Stimulated activated CD4-positive, alpha-beta T cell treated with anti-CD3 and anti-CD28 coated beads, Interleukin-15, amount 100 ng/mL, for 48 hours (primary cell): ENCODE measurements around the gene LDB2.

Experiments
- DNase-seq, 2 donors: peaks; one replicate each; pipeline ENCODE4 v3.0.0-alpha.2; 2020; ENCODE audit warnings: low read depth in 2 of 2

Gene LDB2

DNA sequence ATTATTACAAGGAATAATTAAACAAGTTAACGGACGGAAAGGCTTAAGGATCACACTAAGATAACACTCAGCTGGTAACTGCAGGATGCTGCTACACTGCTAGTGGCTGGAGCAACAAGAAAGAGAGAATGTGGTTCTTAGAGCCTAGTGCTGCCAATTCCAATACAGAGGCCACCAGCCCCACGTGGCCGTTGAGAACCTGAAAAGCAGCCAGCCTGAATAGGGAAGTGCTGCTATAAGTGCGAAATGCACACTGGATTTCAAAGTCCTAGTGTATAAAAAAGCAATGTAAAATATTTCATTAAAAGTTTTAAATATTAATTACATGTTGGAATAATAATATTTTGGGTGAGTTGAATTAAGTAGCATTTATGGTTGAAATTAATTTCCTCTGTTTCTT, 414.9 kb downstream of the LDB2 start:
- DNase-seq: no peak

DNA sequence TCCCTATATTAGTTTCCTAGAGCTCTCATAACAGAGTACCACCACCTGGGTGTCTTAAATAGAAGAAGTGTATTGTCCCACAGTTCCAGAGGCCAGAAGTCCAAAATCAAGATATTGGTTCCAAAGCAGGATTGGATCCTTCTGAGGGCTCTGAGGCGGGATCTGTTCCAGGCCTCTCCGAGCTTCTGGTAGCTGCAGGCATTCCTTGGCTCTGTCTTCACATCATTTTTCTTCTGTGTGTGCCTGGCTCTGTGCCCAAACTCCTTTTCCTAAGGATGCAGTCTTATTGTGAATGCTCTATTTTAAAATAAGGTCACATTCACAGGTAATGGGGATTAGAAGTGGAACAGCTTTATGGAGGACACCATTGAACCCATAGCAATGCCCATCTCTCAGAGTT, 418.4 kb downstream of the LDB2 start:
- no peak for DNase-seq

DNA sequence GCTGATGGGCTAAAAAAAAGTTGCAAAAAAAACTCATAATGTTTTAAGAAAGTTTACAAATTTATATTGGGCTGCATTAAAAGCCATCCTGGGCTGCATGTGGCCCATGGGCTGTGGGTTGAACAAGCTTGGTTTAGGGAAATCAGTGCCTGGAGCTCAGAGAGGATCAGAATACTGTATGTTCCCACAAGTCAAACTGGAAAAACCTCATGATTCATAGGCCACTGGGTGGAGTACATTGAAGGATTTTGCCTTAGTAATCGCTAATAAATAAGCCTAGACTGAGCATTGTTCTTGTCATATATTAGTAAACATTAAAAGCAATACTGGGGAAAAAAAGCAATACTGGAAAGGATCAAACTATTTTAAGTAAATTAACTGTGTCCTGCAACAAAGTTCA, 425.9 kb downstream of the LDB2 start:
- no peak for DNase-seq

DNA sequence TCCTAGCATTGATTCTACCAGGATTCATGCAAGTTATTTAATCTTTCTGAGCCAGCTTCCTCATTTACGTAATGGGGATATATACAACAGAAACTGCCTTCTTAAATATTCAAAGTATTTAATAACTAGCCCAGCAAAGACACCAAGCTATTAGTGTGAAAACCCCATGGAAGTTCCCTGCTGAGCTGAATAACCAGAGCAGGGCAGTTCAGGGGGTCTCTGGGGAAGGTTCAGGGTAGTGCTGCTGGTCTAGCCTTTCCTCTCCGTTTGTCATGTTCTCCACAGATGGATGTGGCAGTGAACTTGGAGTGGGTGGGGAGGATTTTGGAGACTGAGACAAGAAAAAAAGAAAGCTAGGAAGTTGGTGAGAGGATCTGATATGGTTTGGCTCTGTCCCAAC, 431.4 kb downstream of the LDB2 start:
- DNase-seq: no peak

DNA sequence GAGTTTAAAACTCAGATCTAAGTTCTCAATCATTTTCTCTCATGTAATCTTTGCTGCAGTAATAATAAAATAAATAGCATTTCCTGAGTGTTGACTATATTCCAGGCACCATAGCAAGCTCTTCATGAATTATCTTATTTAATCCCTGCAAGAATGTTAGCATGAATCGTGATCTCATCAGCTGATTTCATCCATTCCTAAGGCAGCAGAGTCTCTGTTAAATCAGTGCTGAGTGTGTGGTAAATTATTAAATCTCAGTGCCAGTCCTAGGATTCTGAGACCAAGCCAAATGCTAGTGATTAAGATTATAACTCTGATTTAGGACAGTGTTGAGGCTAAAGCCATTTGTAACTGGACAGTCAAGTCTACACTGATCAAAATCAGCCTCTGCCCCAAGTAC, 431.9 kb downstream of the LDB2 start:
- no peak for DNase-seq

DNA sequence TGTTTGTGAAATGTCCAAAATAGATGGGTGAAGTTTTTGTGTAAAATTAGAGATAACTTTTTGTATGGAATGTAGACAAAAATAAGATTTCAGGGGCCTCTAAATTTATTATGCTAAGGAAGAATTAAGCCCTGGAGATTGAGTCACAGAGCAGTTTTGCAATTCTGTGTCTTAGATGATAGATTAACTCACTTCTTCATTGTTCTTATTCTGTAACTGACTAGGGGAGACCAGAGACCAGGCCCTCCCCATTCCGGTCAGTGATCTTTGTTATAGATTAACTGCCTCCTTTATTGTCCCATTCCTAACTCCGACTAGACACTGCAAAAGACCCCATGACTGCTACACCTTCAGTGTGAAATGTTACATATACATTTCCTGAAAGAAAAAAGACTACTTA, 433.8 kb downstream of the LDB2 start:
- DNase-seq: no peak

DNA sequence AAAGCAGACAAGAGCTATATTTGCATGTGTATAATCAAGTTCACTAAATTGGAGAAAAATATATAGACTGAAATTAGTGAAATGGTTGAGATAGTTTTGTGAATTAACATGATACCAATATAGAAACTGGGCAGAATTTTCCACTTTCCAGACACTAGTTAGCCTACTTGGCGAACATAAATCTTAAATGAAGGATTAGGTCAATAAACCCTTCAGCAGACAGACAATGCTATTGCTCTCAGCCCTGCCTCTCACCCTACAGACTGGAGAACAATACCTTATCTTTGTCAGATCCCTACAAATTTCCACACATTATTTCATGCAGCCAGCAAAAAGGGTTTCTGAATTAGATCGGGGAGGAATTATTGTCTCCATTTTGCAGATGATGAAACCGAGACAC, 435.8 kb downstream of the LDB2 start:
- no peak for DNase-seq

DNA sequence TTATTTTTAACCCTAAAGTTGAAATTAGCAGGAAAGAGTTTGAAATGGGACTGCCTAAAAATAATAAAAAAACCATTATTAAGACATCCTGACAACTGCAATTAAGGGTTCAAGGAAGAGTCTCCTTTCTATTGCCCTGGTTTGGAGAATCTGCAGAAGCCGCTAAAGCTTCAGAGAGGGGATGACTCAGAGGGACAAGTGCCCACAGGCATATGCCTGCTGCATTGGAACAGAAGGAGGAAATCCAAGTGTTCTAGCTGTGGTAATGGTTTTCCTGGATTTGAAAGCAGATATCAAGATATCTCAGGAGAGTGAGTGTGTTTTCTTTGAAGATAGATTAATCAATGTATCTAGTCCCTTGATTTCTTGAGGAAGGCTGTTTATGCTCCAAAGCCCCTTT, 437.1 kb downstream of the LDB2 start:
- no peak for DNase-seq

DNA sequence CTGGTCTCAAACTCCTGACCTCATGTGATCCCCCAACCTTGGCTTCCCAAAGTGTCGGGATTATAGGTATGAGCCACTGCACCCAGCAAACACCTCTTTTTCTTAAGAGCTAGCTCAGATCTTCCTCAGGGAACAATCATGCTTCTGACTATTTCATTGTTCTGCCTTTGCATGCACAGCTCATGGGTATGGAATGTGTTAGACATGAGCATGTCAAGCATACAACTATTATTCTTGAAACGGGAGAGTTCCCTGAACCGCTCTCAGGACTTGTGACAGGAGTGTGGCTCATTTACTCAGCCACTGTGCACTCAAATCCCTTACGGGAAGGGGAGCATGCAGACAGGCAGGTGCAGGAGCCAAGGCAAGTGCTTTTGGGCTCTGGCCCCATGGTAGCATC, 440.5 kb downstream of the LDB2 start:
- DNase-seq: no peak
